GM04503 (cell line): ENCODE results near the gene SERPINA10.
"Not testable (repeated sequence)": the region's sequence is repeated elsewhere in the genome, so short reads cannot be mapped to it uniquely, and the experiment has no call there.

Source experiments
- DNase-seq: peaks from one replicate; pipeline ENCODE4 v3.0.0-alpha.2; 2012; ENCODE audit warnings: low read depth

SERPINA10 gene

DNA sequence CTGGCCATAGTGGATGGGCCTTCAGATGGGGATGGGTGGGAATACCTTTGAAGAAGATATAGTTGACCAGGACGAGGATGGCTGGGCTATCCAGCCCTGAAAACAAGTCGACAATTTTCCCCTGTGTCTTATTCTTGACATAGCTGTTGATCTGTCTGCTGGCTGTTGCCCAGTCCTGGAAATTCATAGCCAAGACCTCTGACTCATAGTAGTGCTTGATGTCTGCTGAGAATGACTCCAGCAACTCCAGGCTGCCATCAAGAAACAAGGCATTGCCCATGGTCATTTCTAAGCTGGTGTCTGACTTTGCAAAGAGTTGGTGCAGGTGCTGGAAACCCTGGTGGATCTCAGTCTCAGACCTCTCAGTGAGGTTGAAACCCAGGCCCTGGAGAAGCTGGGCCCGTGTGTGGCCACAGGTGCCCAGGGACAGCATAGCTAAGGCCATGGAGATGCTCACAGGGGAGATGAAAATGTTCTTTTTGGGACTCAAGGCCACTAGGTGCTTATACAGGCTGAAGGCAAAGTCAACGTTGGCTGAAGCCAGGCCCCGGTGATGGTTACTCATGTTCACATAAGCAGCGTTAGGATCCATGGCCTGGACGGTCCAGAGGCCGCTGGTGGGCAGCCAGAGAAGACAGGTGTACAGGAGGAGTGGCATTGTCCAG, 21.1 kb upstream of the SERPINA10 start:
- DNase-seq: peak; percentile 8

DNA sequence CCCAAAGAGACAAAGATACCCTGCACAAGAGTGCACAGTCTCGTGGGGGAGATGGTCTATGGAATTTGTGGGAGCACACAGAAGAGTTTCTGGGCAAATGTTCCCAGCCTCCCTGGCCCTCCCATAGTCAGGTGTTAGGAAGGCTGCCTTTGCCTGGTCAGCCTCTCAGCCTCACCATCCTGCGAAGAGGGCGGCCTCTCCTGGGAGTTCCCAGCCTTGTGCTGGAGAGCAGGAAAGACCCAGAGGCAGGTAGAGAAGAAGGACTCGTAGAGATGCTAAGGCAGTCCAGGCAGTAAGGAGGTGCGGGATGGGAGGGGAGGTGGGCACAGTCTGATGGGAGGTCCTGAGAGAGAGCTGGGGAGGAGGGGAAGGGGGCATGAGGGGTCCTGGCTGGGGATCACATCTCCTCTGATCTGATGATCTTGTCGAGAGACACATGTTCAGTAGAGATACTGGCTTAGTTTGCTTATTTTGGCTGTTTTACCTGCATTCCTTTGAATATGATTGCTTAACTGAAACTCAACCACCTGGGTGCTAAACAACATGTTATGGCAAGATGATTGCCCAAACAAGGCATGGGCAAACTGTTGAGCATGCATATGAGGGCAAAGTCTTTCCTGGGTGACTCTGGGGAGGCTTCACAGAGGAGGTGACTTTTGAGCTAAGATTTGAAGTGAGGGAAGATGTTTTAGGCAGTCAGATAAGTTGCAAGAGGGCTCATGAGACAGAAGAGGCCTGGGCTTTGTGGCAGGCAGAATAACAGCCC, 19.6 kb upstream of the SERPINA10 start:
- DNase-seq: no peak

DNA sequence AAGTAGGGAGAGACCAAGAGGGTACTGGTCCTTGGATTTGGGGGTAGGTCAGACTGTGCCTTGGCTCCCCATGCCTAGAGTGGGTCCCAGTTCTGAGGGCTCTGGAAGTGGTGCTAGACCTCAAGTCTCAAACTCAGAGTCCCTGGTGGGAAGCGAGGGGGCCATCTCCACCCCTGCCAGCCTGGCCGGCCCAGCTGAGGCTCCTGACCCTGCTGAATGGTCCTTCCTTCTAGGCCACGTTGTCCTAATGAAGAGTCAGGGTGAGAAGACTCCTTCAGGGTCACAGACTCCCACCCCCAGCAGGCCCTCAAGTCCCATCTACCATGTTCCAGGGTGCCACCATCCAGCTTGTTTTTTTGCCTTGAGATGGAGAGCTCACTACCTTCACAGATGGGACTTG, 17.2 kb upstream of the SERPINA10 start:
- no peak for DNase-seq

DNA sequence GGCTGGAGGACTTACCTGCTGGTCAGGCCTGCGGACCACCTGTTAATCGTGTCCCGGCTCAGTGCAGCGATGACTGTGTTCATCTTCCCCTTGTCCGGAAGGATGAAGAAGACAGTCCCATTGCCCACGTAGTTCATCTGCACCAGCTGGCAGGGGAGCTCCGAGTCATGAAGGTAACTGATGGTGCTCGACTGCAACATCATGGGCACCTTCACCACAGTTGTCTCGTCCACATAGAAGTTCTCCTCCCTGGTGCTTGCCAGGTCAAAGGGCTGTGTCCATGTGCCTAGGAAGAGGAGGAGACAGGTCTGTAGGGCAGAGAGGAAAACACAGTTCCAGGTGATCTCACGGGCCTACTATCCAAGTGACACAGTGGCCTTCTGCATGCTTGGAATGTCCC, 16.7 kb upstream of the SERPINA10 start:
- no peak for DNase-seq

DNA sequence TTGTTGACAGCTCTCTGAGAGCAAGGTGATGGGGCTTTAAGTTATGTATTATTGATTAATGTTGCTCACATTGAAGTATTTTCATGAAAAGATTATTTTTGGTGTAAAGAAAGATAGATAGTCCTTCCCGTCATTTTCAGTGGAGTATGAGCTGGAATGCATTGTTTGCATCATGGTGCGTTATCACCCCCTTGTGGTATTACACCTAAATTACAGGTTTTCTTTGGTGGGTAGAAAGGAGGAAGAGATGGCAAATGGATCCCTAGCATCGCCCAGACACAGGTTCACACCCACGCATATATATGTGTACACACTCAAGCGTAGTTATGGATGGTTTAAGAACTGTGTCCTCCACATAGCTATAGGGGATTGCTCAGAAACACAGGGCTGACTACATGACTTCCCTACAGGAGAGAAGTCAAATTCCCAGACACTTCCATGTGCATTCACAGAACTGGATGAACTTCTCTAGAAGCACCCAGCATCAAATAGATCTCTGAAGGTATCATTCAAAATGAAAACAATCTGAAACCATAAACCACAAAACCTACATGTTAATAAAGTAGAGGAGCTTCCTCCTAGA, 14.4 kb upstream of the SERPINA10 start:
- DNase-seq: no peak

DNA sequence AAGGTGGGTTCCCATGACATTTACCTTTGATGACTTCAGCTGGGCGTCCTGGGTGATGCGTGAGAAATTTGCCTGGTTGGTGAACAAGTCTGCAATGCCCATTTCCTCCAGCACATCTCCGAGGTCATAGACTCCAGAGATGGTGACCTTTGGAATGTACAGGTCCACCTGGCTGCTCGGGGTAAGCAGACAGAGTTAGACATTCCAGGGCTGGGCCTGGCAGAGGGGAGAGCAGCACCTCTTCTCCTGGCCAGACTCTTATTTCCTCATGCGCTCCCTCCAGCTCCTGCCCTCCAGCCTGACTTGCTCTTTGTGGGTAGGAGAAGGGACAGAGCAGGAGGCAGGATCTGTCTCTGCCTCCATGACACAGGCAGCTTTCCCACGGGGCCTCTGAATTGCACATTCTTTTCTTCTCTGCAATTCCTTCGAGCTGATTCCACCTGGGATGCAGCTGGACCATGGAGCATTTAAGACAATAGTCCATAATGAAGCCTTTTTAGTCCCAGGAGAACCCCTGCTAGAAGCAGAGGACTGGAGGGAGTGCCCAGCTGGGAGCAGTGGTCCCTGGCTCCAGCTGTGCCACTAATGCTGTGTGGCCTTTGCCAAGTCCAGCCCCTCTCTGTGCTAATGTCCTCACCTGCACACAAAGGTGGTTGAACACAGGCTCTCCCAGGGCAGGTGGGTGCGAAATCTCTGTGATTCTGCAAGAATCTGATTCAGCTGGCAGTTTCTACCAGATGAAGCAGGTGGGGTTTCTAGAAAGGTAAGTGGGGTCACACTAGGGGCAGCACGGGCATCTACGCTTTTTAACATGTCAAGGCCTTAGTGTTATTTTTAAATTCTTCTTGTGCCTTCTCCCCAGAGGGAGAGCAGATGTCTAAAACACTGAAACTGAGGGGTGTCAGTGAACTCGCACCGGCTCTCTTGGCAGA, 13.2 kb upstream of the SERPINA10 start:
- no peak for DNase-seq

DNA sequence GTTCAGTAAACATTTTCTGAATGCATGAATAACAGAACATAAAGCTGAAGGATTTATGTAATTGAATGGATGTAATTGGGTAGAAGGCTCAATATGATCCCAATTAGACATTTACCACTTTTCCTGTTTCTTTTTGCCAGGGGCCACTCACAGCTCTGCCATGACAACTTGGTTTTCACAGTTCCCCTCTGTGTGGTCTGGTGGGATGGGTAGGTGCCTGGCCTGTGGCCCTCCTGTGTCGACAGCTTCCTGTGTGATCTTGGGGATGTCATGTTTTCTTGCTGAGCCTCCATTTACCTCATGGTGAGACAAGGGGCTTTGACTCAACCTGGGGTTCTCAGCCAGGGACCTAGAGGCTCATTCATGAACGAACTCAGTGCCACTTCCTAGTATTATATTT, 12.6 kb upstream of the SERPINA10 start:
- DNase-seq: no peak

DNA sequence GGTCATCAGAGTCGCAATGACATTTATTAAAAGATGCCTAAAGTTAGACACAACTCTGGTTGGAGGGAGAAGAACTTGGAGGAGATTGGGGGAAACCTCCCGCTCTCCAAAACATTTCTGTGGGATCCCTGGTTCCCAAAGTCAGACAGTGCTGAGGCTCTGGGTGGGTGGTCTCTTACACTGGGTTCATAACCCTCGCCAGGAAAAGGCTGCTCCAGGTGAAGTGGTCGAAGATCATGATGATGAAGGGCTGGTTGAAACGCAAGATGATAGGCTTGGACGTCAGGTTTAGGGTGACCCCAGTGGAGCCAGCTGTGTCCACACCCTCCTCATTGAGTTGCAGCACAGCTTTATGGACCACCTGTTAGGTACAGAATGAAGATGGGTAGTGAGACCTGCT, 11.2 kb upstream of the SERPINA10 start:
- DNase-seq: no peak

DNA sequence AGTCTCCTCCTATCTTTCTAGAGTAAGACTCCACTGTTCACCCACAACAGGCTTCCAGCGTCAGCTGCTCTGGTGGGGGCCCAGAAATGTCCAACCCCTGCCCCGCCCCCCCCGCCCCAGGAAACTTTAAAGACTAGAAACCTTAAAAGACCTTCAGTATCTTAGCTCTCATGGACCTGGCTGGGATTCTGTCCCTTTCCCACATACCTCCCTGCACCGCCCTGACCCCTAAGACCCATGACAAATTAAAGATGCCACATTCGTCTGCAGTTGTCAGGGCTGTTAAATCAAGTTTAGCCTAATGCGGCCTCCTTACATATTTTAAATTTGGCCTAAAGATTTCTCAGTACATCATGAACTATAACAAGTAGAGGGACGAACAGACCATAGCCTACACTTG, 10.0 kb upstream of the SERPINA10 start:
- no peak for DNase-seq

DNA sequence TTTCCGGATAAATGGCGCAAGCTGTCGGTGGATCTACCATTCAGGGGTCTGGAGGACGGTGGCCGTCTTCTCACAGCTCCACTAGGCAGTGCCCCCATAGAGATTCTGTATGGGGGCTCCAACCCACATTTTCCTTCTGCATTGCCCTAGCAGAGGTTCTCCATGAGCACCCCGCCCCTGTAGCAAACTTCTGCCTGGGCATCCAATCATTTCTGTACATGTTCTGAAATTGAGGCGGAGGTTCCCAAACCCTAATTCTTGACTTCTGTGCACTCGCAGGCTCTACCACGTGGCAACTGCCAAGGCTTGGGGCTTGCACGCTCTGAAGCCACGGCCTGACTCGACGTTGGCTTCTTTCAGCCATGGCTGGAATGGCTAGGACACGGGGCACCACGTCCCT, 5.1 kb upstream of the SERPINA10 start:
- DNase-seq: no peak

DNA sequence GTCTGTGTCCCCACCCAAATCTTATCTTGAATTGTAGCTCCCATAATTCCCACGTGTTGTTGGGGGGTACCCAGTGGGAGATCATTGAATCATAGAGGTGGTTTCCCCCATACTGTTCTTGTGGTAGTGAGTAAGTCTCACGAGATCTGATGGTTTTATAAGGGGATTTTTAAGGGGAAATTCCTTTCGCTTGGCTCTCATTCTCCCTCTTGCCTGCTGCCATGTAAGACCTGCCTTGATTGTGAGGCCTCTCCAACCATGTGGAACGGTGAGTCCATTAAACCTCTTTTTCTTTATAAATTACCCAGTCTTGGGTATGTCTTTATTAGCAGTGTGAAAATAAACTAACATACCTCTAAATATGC, 3.1 kb upstream of the SERPINA10 start:
- DNase-seq: not testable (repeated sequence)

DNA sequence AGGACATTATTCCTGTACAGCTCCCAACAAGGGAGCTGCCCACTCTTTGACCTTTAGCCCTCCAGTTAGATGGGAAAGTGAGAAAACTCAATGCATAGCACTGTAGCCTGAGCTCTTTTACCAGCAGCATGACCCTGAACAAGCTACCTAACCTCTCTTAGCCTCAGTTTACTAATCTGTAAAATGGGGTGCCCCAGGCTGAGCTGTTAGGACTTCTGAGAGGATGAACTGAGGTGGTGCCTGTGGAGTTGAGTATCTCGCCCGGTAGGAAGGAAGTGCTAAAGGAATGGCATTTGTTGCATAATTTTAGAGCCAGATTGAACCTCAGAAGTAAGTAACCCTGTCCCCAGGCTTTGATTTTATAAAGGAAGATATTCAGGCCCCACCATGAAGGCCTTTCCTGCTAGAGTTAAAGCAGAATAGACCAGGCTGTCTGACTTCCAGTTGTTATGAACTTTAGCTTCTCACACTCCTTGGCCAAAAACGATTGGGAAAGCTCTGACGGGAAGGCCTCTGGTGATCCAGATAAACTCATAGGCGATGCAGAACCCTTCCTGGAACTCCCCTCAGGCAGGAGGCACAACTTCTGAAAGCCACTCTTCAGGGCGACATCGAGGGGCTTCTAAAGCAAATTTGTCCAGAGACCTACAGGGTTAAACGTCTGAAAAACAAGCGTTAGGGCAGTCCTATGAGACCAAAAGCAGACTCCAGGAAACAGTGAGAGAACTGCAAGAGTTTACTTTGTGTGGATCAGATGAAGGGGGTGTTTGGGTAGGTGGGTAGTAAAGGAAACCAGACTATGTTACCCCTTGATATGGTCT, 2.5 kb upstream of the SERPINA10 start:
- DNase-seq: no peak

DNA sequence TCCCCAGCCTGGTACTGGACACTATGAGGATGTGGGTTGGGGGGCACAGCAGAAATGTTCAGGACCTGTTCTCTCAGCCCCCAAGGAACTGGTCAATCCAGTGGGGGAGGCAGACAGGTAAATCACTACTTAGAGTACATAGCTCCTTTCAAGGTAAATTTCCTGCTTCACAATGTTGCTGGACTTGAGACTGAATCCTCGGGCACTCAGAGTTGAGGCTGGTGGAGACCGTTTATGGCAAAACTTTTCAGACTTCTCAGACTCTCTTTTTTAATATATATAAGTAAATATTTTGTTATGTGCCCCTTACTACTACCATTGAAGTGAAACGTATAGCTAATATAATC, 483 bp upstream of the SERPINA10 start:
- DNase-seq: no peak

DNA sequence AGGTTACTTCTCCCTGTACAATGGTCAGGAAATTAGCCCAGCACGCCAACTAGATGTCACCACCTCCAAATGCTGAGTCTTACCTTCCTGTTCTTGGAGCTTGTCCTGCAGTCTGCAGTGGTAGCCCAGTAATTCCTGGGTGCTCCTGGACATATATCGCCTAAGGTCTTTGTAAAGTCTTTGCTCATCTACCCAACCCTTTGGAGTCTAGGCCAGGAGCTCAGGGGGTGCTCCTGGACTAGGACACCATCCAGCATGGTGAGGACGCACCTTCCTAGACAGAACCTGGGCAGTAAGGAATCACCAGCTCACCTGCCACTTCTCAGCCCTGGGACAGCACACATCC, 569 bp downstream of the SERPINA10 start:
- DNase-seq: no peak

DNA sequence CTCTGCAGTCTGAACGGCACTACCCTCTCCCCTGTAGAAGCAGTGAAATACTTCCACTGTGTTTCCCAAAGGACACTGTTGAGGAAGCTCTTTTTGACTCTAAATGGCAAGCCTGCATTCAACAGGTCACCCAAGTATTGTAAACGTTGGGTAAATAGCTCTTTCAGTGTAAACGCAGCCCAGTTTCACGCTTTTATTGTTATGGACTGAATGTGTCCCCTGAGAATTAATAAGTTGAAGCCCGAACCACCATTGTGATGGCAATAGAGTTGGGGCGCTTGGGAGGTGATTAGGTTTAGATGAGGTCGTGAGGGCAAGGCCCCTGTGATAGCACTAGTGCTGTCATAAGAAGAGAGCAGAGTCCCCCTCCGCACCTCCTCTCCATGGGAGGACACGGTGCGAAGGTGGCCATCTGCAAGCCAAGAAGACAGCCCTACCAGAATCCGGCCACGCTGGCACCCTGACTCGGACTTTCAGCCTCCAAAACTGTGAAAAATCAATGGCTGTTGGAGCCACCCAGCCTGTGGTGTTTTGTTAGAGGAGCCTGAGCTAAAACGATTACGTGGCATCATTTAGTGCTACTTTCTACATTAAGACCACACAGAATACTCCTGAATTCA, 1.1 kb downstream of the SERPINA10 start:
- DNase-seq: no peak

DNA sequence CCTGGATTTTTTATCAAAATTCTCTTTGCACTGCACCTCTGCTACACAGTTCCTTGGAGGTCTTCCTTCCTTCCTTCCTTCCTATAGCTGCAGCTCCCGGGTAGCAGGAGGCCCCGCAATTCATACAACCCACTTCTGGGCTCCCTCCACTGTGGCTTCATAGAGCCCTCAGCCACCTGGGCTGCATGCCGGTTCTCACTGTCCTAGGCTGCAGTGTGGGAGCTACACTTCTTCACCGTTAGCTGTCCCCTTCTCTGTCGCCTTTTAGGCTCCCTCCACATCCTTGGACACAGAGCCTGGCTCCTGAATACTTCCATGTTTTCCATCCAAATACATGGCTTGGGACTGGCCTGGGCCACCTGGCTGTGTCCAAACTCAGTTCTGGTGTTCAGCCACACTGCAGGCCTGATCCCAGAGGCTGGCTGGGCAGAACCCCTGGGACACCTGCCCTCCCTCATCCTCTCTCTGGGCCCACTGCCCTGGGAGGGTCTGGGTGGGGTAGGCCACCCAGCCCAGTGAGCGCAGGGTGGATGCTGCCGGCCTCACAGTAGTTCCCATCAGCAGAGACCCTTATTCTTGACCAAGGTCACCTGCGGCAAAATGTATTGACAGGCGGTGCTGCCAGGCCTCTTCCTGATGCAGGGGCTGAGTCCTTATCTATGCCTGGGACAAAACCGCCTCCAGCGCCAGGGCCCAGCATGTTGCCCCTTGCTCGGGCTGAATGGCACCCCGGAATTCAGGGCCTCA, 1.7 kb downstream of the SERPINA10 start:
- no peak for DNase-seq

DNA sequence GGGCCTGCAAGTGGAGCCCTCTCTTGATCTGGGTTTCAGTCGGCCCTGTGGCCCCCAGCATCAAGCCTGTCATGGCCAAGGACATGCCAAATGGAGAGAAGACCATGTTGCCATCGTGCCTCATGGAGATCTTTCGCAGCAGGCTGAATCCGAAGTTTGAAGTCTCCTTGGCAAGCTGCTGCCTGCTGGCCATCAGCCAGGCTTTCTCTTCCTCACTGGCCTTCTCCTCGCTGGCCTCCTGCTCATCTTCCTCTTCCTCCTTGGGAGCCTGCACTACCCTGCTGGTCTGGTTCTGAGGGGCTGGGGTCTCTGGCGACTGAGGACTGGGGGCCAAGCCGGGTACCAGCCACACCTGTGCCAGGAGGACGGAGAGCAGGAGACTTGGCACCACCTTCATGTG, 2.9 kb downstream of the SERPINA10 start:
- no peak for DNase-seq

DNA sequence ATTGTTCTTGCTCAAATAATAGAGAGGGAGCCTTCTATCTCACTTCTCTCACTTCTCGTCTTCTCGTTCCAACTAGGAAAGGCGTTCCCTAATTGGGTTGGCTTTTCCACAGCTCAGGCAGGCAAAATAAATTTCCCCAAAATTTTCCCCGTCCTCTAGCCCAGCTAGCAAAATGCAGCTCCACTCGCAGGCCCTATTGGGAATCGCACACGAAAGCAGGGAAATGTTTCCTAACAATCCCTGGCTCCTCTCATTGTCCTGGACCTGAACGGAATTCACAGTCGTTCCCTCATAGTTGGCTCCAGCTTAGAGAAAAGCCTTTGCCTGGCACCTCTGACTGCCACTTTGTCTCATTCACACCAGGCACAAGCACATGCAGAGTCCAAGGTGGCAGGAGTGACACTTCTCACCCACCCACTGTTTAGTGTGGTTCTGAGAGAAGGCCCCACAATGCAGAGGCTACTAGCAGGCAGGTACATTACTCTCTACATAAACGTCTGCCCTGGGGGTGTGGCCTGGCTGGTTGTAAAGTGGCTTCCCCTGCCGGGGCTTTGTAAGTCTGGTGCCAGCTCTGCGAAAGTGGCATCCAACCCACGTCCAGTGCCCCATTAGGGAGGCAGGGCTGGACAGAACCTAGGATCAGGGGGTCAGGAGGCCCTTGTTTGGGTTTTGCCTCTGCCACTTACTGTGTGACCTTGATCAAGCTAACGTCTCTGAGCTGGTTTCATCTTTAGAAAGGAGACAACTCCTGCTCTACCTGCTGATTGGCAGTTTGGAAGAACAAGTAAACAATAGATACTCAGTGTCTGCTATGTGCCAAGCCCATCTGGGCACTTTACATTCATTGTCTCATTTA, 4.2 kb downstream of the SERPINA10 start:
- no peak for DNase-seq

DNA sequence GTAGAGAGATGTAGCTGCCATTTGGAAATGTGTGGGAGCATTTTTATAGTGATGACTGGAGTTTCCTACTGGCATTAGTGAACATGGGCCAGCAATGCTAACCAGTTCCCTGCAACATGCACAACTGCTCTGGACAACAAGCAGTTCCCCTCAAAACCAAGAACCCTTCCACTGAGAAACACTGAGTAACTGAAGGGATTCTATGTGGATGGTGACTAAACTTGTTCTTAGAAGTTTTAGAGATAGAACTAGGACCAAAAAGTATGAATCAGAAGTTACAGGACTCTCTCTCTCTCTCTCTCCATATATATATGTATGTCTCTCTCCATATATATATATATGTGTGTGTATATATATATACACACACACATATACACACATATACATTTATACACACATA, 7.9 kb downstream of the SERPINA10 start:
- no peak for DNase-seq

DNA sequence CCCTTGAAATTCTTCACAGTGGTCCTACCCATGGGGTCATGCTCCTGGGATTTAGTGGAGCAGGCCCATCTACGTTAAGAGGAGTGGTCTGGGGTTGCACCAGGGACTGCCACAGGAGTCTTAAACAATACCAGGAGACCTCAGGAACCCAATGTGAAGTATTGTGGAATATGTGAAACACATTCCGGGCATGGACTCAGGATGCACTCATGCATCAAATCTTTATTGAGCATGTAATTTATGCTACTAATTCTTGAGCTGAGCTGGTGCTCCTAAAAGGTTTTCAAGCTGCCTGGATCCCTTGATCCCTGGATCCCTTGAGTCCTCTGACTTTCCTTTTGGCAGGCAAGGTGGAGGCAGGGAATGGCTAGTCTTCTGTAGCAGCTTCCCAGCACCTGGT, 8.8 kb downstream of the SERPINA10 start:
- DNase-seq: no peak
